Stimulated activated CD4-positive, alpha-beta T cell treated with anti-CD3 and anti-CD28 coated beads, Interleukin-2, amount 100 ng/mL, for 48 hours (primary cell): Measurements from ENCODE around the gene LCNL1.

Source experiments
- DNase-seq, 2 donors: peaks; one replicate each; pipeline ENCODE4 v3.0.0-alpha.2; 2020

Gene LCNL1

GRCh38 chr9:136960212-136960937 lies 22.4 kb upstream of the LCNL1 start:
- DNase-seq, result no peak

GRCh38 chr9:136960938-136961275 lies 21.9 kb upstream of the LCNL1 start:
- no peak for DNase-seq

GRCh38 chr9:136961279-136962065 lies 21.3 kb upstream of the LCNL1 start:
- no peak for DNase-seq

DNA sequence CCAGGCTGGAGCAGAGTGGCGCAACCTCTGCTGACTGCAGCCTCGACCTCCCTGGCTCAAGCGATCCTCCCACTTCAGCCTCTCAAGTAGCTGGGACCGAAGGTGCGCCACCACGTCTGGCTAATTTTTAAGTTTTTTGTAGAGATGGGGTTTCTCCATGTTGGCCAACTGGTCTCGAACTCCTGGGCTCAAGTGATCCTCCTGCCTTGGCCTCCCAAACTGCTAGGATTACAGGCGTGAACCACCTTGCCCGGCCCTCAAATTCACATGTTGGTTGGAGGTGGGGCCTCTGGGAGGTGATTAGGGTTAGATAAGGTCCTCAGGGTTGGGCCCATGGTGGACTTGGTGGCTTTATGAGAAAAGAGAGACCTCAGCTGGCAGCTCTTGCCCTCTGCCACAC lies 20.6 kb upstream of the LCNL1 start:
- DNase-seq, result no peak

DNA sequence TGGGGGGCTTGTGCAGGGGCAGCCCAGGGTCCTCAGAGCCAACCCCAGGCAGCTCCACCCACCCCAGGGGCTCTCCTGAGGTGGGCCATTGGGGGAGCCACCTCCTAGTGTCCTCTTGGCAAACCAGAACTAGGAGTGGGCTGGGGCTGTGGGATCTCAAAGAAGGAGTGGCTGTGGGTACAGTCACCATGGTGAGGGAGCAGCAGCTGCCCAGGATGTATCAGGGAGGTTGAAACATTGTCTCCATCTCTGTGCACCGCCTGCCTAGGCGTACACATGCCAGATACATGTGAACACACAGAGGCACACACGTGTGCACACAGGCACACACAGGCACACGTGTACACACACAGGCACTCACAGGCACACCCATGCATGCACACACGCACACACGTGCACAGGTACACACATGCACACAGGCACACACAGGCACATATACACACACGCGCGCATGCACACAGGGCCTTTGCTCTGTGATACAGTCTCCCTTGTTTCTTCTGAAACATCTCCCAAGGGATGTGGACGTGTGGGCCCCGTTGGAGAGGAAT lies 20.0 kb upstream of the LCNL1 start:
- DNase-seq, result no peak

GRCh38 chr9:136963341-136963740 lies 19.5 kb upstream of the LCNL1 start:
- no peak for DNase-seq

DNA sequence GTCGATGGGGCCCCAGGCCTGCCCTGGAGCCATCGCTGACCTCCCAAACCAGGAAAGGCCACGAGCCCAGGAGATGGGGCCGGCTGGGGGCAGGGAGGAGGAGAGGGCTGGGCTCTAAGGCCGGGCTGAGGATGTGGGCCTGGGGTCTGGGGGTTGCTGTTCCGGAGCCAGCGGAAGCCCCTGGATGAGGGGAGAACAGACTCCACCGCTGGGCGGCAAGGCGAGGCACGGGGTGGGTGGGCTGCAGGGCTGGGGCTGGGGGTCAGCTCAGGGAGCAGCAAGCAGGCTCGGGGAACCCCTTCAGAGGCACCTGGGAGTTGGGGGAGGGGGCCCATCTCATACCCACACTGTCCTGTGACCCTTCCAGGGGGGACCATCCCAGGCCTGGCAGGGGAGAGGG lies 19.0 kb upstream of the LCNL1 start:
- DNase-seq, result no peak

DNA sequence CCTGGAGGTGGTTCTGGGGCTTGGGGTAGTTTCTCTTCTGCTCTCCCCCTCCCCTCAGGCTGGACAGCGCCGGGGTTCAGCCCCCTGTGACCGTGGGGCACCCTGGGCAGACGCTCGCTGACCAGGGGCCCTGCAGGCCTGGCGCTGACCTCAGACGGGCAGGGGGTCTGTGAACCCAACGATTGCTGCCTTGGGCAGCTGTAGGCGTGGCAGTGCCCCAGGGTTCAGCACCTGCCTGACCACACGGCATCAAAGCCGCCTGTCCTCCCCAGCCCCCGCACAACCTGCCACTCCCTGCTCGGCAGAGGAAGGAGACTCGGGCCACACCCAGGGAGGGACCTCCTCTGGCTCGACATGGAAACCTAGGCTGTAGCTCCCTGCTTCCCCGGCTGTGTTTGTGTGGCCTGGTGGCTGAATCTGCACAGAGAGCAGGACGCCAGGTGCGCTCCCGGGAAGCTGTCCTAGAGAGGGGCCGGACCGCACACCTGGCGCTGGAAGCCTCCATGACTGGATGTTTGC lies 18.6 kb upstream of the LCNL1 start:
- no peak for DNase-seq

GRCh38 chr9:136964833-136965422 lies 17.9 kb upstream of the LCNL1 start:
- DNase-seq, result no peak

DNA sequence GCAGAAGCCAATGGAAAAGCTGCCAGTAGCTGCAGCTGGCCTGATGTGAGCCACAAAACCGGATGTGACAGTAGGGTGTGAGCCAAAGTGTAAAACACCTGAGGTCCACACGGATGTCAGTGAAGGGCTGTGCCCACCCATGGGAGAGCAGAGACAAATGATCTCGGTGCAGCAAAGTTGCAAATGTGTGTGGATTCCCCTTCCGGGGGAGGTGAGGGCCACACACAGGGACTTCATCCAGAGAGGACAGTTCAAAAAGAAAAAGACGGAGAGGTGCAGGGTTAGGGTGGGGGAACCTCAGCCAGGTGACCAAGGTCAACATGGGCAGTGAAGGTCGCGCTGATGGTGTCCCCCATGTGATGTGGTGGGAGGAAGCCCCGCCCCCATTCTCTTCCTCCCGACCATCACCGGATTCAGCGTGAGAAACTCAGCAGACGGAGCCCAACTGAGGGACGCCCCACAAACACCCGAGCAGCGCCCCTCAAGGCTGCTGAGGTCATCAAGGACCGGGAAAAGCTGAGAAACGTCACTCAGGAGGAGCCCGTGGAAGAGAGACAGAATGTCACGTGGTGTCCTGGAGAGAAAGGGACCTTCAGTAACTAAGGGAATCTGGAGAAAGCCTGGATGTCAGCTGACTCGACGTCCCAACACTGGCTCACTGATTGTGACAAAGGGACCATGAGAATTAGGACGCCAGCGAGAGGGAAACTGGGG lies 16.9 kb upstream of the LCNL1 start:
- no peak for DNase-seq

- no peak for DNase-seq
Measured at GRCh38 chr9:136968333-136969127, 14.3 kb upstream of the LCNL1 start.

GRCh38 chr9:136969150-136969549 lies 13.6 kb upstream of the LCNL1 start:
- DNase-seq, result no peak

- no peak for DNase-seq
Measured at GRCh38 chr9:136969774-136970173, 13.0 kb upstream of the LCNL1 start.

- no peak for DNase-seq
Measured at GRCh38 chr9:136970361-136970760, 12.4 kb upstream of the LCNL1 start.

DNA sequence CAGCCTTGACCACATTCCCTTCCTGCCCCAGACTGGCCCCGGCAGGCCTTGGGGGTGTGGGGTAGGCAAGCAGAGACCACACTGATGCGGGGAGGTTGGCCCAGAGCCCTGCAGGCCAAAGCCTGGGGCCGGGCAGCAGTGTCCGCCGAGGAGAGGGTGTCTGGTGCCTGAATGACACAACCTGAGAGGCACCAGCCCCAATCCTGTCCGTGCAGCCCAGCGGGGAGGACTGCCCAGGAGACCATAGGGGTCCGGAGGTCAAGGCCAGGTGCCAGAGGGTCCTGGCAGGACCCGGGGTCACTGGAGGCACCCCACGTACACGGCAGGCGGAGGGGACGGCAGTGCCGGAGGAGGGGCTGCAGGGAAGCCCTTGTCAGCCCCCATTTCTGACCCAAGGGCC lies 11.0 kb upstream of the LCNL1 start:
- no peak for DNase-seq

- no peak for DNase-seq
Measured at GRCh38 chr9:136972335-136972734, 10.5 kb upstream of the LCNL1 start.

DNA sequence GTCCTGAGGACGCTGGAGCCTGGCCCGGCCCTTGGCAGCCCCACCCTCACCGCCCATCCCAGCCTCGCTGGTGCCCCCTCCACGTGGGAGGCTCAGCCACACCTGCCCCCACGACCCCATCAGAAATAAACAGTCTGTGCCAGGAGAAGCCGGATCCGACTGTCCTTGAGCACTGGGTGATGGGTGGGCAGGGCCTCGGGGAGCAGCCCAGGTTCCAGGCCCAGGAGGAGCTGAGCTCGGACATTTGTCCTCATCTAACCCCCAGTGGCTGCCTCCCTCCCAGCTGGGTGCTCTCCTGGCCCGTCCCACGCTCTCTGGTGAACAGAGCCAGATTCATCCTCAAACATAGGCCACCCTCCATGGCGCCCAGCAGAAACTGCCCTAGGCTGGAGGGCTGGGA lies 10.1 kb upstream of the LCNL1 start:
- DNase-seq, result no peak

- no peak for DNase-seq
Measured at GRCh38 chr9:136973618-136974617, 8.9 kb upstream of the LCNL1 start.

DNA sequence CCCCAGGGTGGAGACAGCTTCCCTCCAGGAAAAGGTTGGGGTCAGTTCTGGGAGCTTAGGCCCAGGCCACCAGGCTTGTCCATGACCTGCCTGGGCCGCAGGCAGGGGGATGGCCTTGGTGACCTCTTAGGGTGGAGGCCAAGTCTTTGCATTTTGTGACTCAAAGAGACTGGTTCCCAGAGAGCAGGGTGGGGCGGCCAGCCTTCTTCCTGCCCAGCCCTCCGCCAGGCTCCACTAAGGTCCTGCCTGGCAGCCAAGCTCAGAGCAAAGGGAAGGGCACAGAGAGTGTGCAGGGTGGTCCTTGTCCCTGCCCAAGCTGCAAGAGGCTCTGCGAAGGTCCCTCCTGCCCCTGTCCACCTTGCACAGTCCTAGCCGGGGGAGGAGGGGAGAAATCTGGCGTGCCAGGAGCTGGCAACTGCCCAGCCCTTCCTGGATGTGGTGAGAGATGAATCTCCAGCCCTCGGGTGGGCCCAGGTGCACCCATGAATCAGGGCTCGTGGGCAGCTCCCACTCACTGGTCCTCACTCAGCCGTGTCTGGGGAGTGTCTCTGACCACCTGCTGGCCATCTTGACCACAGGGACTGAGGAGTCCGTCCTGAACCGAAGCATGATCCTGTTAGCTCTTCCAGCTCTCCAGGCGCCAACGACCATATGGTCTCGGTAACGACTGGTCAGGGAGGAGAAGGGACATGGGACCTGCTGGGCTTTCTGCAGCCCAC lies 7.8 kb upstream of the LCNL1 start:
- no peak for DNase-seq

DNA sequence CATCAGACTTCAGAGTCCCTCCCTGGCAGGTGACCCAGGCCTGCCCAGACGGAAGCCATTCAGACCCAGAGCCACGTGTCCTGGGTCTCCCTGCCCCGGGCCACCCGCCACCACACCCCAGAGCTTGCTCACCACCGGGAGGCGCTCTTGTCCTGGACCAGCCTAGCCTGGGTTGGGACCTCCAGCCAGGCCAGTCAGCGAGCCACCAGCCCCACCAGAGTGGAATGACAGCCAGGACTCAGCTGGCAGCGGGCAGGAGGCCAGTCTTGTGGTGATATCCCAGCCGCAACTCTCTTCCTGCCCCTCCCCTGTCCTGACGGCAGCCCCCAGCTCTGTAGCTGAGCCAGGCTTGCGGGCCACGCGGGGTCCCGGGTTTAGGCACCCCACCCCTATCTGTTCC lies 7.1 kb upstream of the LCNL1 start:
- DNase-seq, result peak; percentile 35 to 44
